ENCODE measurements around the gene CRYM. TPM values are rescaled to one million over a fixed set of nuclear protein-coding genes. Genes with fewer than 3 reads are reported as not detected.
"Not testable (repeated sequence)": the region's sequence is repeated elsewhere in the genome, so short reads cannot be mapped to it uniquely, and the experiment has no call there.

CRYM gene
- not detected in 2 replicates for total RNA-seq (2014; rRNA removed; shearing (Covaris generic))
- polyA plus RNA-seq (2014; cell fraction: nucleus; rRNA removed) = not detected in 2 replicates

GRCh38 chr16:21277927-21278706, at the start of gene CRYM:
CRYM (minus strand) TSS chr16:21278290; CDS start chr16:21278251, 39 bp downstream.
- DNase-seq (ENCODE audit: extremely low read depth, low read depth) = peak; percentile 40

DNA sequence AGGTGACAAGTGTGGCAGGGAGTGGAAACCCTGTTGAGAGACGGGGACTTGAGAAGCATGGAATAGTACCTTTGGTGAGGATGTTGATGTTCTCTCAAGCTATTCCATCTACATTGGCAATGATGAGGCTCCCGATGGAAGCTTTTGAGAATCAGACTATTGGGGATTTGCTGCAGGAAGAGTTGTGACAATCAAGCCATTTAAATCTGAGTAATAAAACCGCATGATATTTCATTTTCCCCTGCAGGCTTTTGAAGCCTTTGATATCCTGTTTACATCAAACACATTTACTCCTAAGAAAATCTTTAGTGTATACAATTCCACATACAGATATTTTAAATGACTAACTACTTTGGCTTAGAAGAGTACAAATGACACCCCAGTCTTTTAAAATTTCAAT, 49.0 kb upstream of the CRYM start:
- no peak for DNase-seq (ENCODE audit: extremely low read depth, low read depth)

DNA sequence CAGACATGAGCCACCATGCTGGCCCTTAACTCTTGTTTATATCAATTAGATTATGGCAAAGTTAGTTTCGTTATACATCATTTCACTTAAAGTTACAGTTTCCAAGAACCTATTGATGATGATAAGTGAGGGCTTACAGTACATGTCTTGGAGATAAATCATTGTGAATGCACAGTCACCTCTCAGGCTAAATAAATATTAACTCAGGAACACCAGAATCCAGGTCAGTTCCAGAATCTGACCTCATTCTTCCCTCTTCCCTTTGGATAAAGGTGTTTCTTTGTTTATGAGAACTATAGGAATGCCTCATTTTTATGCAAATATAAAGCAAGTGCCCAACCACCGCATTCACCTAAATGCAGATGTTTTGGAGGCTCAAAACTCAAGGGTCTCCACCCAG, 48.4 kb upstream of the CRYM start:
- DNase-seq (ENCODE audit: extremely low read depth, low read depth) = no peak

GRCh38 chr16:21324267-21324666, 46.2 kb upstream of the CRYM start:
- DNase-seq (ENCODE audit: extremely low read depth, low read depth) = no peak

- not testable (repeated sequence) for DNase-seq (ENCODE audit: extremely low read depth, low read depth)
Measured at GRCh38 chr16:21322251-21322650, 44.2 kb upstream of the CRYM start.

GRCh38 chr16:21321736-21322135, 43.6 kb upstream of the CRYM start:
- DNase-seq (ENCODE audit: extremely low read depth, low read depth) = no peak

DNA sequence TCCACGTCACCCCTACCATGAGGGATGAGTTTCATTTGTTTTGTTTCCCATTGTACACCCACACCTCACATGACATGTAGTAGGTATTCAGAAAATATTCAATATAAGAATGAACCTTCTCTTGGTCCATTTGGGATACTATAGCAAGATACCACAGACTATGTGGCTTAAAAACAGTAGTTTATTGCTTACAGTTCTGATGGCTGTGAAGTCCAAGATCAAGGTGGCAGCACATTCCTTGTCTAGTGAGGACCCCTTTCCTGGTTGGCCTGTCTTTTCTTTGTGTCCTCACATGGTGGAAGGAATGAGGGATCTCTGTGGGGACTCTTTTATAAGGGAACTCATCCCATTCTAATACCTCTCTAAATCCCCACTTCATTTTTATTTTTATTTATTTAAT, 36.2 kb upstream of the CRYM start:
- no peak for DNase-seq (ENCODE audit: extremely low read depth, low read depth)

GRCh38 chr16:21312863-21313372, 34.8 kb upstream of the CRYM start:
- not testable (repeated sequence) for DNase-seq (ENCODE audit: extremely low read depth, low read depth)

DNA sequence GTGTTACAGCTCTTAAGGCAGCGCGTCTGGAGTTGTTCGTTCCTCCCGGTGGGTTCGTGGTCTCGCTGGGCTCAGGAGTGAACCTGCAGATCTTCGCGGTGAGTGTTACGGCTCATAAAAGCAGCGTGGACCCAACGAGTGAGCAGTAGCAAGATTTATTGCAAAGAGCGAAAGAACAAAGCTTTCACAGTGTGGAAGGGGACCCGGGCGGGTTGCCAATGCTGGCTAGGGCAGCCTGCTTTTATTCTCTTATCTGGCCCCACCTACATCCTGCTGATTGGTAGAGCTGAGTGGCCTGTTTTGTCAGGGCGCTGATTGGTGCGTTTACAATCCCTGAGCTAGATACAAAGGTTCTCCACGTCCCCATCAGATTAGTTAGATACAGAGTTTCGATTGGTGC, 34.0 kb upstream of the CRYM start:
- DNase-seq (ENCODE audit: extremely low read depth, low read depth) = not testable (repeated sequence)

DNA sequence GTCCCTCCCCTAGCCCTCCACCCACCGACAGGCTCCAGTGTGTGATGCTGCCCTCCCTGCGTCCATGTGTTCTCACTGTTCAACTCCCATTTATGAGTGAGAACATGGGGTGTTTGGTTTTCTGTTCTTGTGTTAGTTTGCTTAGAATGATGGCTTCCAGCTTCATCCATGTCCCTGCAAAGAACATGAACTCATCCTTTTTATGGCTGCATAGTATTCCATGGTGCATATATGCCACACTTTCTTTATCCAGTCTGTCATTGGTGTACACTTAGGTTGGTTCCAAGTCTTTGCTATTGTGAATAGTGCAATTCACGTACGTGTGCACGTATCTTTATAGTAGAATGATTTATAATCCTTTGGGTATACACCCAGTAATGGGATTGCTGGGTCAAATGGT, 28.6 kb upstream of the CRYM start:
- DNase-seq (ENCODE audit: extremely low read depth, low read depth) = not testable (repeated sequence)

- peak; percentile 82 for DNase-seq (ENCODE audit: extremely low read depth, low read depth)
Measured at GRCh38 chr16:21302898-21303528, 24.9 kb upstream of the CRYM start.

- DNase-seq (ENCODE audit: extremely low read depth, low read depth) = no peak
Measured at GRCh38 chr16:21302454-21302853, 24.4 kb upstream of the CRYM start.

- DNase-seq (ENCODE audit: extremely low read depth, low read depth) = no peak
Measured at GRCh38 chr16:21301895-21302291, 23.8 kb upstream of the CRYM start.

DNA sequence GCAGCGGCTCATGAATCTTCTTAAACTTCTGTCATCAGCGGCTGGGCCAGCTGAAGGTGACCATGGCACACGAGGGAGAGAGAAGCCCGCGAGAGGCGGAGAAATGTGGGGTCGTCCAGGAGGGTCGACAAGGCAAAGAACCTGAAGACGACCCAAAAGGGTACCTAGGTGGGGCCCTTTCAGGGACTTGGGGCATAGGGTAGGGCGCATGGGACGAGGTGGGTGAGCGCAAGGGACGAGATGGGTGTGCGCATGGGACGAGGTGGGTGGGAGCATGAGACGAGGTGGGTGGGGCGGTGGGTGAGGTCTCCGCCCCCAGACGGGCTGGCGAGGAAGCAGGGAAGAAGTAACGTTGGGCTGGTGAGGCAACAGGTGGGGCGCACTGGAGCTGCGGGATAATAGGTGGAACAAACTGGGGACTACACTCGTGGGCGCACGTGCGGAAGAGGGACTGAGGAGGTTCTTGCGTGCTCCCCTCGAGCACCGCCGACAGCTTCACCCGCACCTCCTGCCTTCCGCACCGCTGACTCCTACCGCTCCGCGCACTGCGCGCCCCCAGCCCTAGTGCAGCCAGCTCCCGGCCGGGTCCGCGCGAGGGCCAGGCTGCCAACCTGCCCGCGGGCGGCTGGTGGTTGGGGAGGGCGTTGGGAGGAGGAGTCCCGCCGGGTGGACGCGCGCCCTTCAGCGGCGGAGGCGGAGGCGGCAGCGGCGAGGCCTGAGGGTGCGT, 23.2 kb upstream of the CRYM start:
- peak; percentile 89 for DNase-seq (ENCODE audit: extremely low read depth, low read depth)

GRCh38 chr16:21300309-21301167, 22.4 kb upstream of the CRYM start:
- DNase-seq (ENCODE audit: extremely low read depth, low read depth) = peak; percentile 100

GRCh38 chr16:21289789-21290188, 11.7 kb upstream of the CRYM start:
- not testable (repeated sequence) for DNase-seq (ENCODE audit: extremely low read depth, low read depth)

- DNase-seq (ENCODE audit: extremely low read depth, low read depth) = no peak
Measured at GRCh38 chr16:21285314-21285713, 7.2 kb upstream of the CRYM start.

GRCh38 chr16:21284414-21284813, 6.3 kb upstream of the CRYM start:
- no peak for DNase-seq (ENCODE audit: extremely low read depth, low read depth)

- DNase-seq (ENCODE audit: extremely low read depth, low read depth) = peak; percentile 34
Measured at GRCh38 chr16:21283521-21284289, 5.6 kb upstream of the CRYM start.

Data from NCI-H460 (cell line).